Stomach smooth muscle (tissue), 2 donors: Measurements from ENCODE around the gene MAMSTR.
A peak's percentile ranks its signal among the peaks of the same experiment; 100 is the strongest.
"Not testable (repeated sequence)": the region's sequence is repeated elsewhere in the genome, so short reads cannot be mapped to it uniquely, and the experiment has no call there.

Experiments used
- H3K27ac ChIP-seq: one replicate; pipeline ENCODE4 v1.7.0; 2013; ENCODE audit warnings: mild to moderate bottlenecking, low read length, inconsistent platforms
- H3K27me3 ChIP-seq, 2 donors: one replicate each; pipeline ENCODE4 v1.7.0; 2013; ENCODE audit warnings: low read length in 2 of 2; ENCODE audit not compliant: insufficient read depth in 2 of 2, control insufficient read depth in 1 of 2
- H3K36me3 ChIP-seq, 2 donors: one replicate each; pipeline ENCODE4 v1.7.0; 2013; ENCODE audit warnings: low read length in 2 of 2; ENCODE audit not compliant: control insufficient read depth in 2 of 2, insufficient read depth in 2 of 2
- H3K4me1 ChIP-seq: one replicate; pipeline ENCODE4 v1.7.0; 2013; ENCODE audit warnings: low read length; ENCODE audit not compliant: control insufficient read depth, insufficient read depth
- H3K4me3 ChIP-seq, 2 donors: one replicate each; pipeline ENCODE4 v1.7.0; 2013; ENCODE audit warnings: low read length in 2 of 2
- H3K9ac ChIP-seq, 2 donors: one replicate each; pipeline ENCODE4 v1.7.0; 2013; ENCODE audit warnings: low read length in 2 of 2, mild to moderate bottlenecking in 1 of 2
- H3K9me3 ChIP-seq, 2 donors: one replicate each; pipeline ENCODE4 v1.7.0; 2013; ENCODE audit warnings: low read length in 2 of 2; ENCODE audit not compliant: control insufficient read depth in 2 of 2
- donor health status: healthy.
- donor health status: Pancreatic carcinoma.

The MAMSTR gene

DNA sequence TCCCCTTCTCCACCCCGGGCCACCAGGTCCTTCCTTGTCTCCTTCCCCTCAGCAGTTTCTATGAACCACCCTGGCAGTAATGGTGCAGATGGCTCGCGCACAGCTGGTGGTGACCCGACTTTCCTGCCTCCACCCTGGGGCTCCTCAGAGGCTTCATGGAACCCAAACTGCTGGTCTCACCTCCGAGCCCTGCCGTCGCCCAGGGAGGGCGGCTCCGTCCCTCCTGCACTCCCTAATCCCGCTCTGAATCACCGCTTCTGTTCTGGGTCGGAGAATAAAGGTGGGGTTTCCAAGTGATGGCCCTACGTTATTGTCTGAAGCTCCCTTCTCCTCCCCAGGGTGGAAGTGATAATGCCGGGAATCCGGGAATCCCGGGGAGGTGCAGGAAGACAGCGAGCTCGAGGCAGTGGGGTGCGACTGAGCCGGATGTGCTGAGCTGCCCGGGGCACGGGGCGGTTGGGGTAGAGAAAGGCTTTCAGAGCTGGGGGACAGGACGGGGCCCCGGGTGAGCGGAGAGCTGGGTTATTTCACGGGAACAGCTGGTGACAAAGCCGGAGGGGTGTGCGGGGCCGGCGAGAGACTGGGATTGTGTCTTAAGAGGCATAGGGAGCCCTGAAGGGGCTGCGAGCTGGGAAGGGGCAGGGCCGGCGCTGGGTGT lies 23.0 kb downstream of the MAMSTR start:
- H3K9ac ChIP-seq, result no peak overlapping the region
- H3K9me3 ChIP-seq, result no peaks in the 10 kb centered on the region
- no peaks in the 10 kb centered on the region for H3K4me1 ChIP-seq
- peaks cover 16 to 23% of the 10 kb centered on the region in 2 donors for H3K27me3 ChIP-seq
- no peaks in the 10 kb centered on the region for H3K36me3 ChIP-seq
- peak overlapping the region in 1 of 2 donors; percentile 8 for H3K4me3 ChIP-seq
- no peak overlapping the region for H3K27ac ChIP-seq

DNA sequence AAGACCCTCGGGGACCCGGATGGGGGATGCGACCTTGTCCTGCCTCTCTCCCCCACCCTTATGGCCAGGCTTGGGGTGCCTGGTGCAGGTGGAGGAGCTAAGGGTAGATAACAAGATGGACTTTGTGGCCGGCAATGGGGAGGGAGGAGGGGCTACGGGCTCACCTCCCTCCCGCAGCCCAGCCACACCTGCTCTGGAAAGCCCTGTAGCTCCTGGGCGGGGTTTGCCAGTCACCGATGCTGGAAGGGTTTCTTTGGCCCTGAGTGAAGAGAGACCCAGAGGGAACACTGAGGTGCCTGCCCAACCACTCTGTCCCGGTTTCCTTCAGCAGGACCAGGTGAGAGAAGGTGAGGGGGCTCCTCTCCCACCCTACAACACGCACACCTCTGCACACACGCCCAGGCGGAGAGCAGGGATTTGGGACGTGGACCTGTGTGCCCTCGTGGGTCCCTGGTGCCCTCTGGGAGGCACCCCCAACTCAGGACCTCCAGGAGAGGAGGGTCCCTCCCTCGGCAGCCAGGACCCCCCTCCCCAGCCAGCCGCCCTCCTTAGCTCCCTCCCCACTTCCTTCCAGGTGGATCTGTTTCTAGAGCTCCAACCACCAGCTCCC lies 23.7 kb downstream of the MAMSTR start, which contains the start of gene FUT2:
Gene FUT2, plus strand, starts transcription at position 229 of the 610 bp plus-strand sequence. CDS start 6,986 bp downstream, outside the sequence.
- Histone ChIP-seq H3K9ac (peak within 1 kb of the TSS in 1 of 2 donors; percentile 42), H3K4me3 (peak within 1 kb of the TSS in 1 of 2 donors; percentile 8), H3K27me3 (peaks cover 16 to 23% of the 10 kb centered on the region in 2 donors), H3K4me1 (no peaks in the 10 kb centered on the region), H3K27ac (no peak within 1 kb of the TSS), H3K36me3 (no peaks in the 10 kb centered on the region), H3K9me3 (no peaks in the 10 kb centered on the region)

DNA sequence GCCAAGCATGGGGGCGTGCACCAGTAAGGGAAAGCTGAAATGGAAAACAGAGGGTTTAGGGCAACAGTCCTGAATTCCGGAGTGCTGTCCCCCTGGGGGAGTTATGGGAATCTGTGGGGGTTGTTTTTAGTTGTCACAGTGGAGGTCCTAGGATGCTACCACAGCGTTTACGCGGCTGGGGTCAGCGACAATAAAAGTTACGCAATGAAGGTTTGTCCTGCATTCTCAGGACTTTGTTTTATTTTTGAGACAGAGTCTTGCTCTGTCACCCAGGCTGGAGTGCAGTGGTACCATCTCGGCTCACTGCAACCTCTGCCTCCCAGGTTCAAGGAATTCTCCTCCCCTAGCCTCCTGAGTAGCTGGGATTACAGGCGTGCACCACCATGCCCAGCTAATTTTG lies 25.9 kb downstream of the MAMSTR start:
- not testable (repeated sequence) for H3K9ac ChIP-seq, H3K4me1 ChIP-seq, H3K9me3 ChIP-seq, H3K36me3 ChIP-seq, H3K27ac ChIP-seq, H3K4me3 ChIP-seq
- peaks cover 16 to 20% of the 10 kb centered on the region in 2 donors for H3K27me3 ChIP-seq

DNA sequence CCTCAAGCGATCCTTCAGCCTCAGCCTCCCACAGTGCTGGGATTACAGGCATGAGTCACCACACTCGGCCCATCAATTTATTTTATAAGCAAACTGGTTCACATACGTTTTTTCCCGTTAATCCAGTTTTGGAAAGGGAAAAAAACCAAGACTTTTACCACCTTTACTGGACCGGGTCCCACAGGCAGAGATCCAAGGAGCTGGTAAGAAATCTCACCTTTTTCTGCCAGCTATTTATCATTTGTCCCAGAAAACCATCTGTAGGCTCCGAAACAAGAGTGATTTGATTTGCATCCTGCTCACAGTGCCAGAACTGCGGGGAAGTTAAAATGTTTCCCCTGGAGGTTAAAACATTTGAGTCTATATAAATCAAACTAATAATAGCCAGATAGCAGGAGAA lies 30.1 kb downstream of the MAMSTR start:
- Histone ChIP-seq H3K4me1 (no peaks in the 10 kb centered on the region), H3K36me3 (no peaks in the 10 kb centered on the region), H3K4me3 (no peak overlapping the region), H3K27ac (no peak overlapping the region), H3K9ac (no peak overlapping the region), H3K27me3 (no peaks in the 10 kb centered on the region), H3K9me3 (no peaks in the 10 kb centered on the region)

DNA sequence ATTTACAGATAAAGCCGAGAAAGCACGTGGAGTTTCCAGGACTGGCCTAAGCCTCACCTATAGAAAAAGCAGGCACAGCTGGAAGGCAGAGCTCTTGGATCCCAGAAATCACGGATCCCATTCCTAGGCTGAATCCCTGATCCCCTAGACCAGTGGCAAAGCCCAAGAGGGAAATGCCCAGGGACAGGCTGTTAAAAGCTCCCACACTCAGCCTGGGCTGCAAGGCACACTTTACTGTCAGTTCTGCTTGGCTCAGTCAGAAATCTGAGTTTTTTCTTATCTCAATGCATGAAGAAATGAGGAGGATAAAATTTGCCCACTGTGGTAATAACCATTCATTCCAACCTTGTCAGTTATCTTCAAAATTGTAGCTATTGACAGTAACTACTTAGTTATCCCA lies 31.7 kb downstream of the MAMSTR start:
- no peak overlapping the region for H3K9ac ChIP-seq
- no peak overlapping the region for H3K4me3 ChIP-seq
- no peaks in the 10 kb centered on the region for H3K36me3 ChIP-seq
- no peak overlapping the region for H3K27ac ChIP-seq
- H3K9me3 ChIP-seq, result no peaks in the 10 kb centered on the region
- H3K4me1 ChIP-seq, result no peaks in the 10 kb centered on the region
- H3K27me3 ChIP-seq, result no peaks in the 10 kb centered on the region

DNA sequence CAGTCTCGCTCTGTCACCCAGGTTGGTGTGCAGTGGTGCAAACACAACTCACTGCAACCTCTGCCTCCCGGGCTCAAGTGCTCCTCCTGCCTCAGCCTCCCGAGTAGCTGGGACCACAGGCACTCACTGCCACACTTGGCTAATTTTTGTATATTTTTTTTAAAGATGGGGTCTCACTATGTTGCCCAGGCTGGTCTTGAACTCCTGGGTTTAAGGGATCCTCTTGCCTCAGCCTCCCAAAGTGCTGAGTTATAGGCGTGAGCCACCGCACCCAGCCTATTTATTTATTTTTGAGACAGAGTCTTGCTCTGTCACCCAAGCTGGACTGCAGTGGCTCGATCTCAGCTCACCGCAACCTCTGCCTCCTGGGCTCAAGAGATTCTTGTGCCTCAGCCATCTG lies 32.9 kb downstream of the MAMSTR start:
- H3K4me3 ChIP-seq, H3K36me3 ChIP-seq, H3K9me3 ChIP-seq, H3K27ac ChIP-seq, H3K4me1 ChIP-seq, H3K9ac ChIP-seq, H3K27me3 ChIP-seq: not testable (repeated sequence)

DNA sequence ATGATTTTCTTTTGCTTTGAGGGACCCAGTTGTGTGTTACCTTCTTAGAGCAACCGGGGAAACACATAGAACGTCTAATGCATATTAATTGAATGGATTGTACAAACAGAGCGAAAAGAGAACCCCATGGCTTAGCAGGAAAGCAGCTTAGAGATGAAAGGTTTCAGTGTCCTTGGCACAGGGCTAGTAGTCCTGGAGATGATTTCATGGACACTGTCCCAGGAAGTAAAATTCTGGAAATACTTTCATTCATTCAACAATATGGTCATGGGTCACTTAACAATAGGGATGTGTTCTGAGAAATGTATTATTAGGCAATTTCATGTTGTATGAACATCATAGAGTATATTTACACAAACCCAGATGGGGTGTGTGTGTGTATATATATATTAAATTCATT lies 33.4 kb downstream of the MAMSTR start:
- no peak overlapping the region for H3K27ac ChIP-seq
- H3K36me3 ChIP-seq, result no peaks in the 10 kb centered on the region
- no peak overlapping the region for H3K4me3 ChIP-seq
- no peaks in the 10 kb centered on the region for H3K27me3 ChIP-seq
- no peak overlapping the region for H3K9ac ChIP-seq
- no peaks in the 10 kb centered on the region for H3K4me1 ChIP-seq
- H3K9me3 ChIP-seq, result no peaks in the 10 kb centered on the region

DNA sequence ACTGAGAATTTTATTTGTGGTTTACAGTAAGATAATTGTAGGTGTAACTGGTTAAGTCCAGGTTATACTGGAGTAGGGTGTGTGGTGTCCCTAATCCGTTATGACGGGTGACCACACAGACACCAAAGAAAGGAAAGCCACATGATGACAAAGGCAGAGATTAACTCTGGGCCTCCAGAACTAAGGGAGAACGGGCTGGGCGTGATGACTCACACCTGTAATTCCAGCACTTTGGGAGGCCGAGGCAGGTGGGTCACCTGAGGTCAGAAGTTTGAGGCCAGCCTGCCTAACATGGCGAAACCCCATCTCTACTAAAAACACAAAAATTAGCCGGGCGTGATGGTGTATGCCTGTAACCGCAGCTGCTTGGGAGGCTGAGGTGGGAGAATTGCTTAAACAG lies 33.9 kb downstream of the MAMSTR start:
- H3K36me3 ChIP-seq, result no peaks in the 10 kb centered on the region
- H3K9me3 ChIP-seq, result no peaks in the 10 kb centered on the region
- H3K4me1 ChIP-seq, result no peaks in the 10 kb centered on the region
- H3K27me3 ChIP-seq, result no peaks in the 10 kb centered on the region
- H3K27ac ChIP-seq, result no peak overlapping the region
- no peak overlapping the region for H3K9ac ChIP-seq
- no peak overlapping the region for H3K4me3 ChIP-seq

DNA sequence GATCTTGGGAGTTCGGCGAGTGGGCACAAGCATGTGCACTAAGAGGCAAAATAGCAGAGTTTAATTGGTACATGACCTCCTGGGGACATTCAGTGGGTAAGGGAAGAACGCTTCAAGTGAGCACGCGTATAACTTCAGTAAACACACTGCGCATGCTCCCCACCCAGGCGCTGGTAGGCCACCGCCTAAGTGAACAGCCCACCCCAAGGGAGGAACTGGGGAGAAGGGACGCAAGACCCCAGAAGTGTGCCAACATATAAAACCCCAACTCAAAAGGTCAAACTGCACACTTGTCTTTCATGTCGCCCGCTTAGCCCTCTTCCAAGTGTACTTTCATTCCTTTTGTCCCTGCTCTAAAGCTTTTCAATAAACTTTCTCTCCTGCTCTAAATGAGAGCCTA lies 36.2 kb downstream of the MAMSTR start:
- Histone ChIP-seq H3K36me3 (no peaks in the 10 kb centered on the region), H3K27me3 (no peaks in the 10 kb centered on the region), H3K4me3 (peak overlapping the region in 1 of 2 donors; percentile 55), H3K9ac (peak overlapping the region in 1 of 2 donors; percentile 29), H3K9me3 (no peaks in the 10 kb centered on the region), H3K4me1 (no peaks in the 10 kb centered on the region), H3K27ac (no peak overlapping the region)

DNA sequence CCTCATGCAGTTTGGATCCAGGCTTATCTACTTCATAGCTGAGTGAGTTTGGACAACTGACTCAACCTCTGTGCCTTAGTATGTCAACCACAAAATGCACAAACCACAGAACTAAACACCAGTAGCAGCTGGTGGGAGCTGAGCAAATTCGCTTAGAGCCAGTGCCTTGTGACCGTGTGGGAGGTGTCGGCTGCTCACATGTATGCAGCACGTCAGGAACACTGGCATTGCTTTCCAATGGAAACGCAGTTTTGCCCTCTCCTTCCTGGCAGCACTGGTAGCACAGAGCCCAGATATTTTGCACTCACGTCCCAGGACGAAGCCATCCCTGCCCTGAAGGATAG lies 38.4 kb downstream of the MAMSTR start:
- Histone ChIP-seq H3K4me1 (no peaks in the 10 kb centered on the region), H3K36me3 (no peaks in the 10 kb centered on the region), H3K9me3 (no peaks in the 10 kb centered on the region), H3K27me3 (no peaks in the 10 kb centered on the region), H3K9ac (no peak overlapping the region), H3K27ac (no peak overlapping the region), H3K4me3 (no peak overlapping the region)

DNA sequence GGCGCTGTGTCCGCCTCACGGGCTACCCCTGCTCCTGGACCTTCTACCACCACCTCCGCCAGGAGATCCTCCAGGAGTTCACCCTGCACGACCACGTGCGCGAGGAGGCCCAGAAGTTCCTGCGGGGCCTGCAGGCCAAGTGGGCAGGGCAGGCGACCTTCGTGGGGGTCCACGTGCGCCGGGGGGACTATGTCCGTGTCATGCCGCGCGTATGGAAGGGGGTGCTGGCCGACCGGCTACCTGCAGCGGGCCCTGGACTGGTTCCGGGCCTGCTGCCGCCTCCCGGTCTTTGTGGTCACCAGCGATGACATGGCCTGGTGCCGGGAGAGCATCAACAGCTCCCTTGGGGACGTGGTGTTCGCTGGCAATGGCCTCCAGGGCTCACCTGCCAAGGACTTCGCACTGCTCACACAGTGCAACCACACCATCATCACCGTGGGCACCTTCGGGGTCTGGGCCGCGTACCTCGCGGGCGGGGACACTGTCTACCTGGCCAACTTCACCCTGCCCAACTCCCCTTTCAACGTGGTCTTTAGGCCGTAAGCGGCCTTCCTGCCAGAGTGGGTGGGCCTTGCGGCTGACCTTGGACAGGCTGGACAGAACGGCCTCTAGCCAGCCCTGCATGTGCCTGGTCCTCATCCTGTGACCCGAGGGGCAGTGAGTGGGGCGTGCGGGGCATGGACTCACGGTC lies 38.9 kb downstream of the MAMSTR start:
- no peak overlapping the region for H3K4me3 ChIP-seq
- H3K27ac ChIP-seq, result no peak overlapping the region
- H3K27me3 ChIP-seq, result no peaks in the 10 kb centered on the region
- H3K4me1 ChIP-seq, result peaks cover 3% of the 10 kb centered on the region
- no peak overlapping the region for H3K9ac ChIP-seq
- H3K9me3 ChIP-seq, result no peaks in the 10 kb centered on the region
- no peaks in the 10 kb centered on the region for H3K36me3 ChIP-seq
